K562 (cell line): Measurements from ENCODE around the gene C16orf95. TPM values are rescaled to one million over a fixed set of nuclear protein-coding genes. Genes with fewer than 3 reads are reported as not detected.

ENCODE experiments used
- E2F4 ChIP-seq: sonication (generic); formaldehyde crosslinking; IDR thresholded peaks from 2 replicates; pipeline ENCODE4 v1.8.0; 2022; ENCODE audit warnings: mild to moderate bottlenecking, low read depth, missing genetic modification reagents
- ERF ChIP-seq: fragments of 450-650 bp; formaldehyde crosslinking; IDR thresholded peaks from 2 replicates; pipeline ENCODE4 v1.4.0; 2020; ENCODE audit warnings: mild to moderate bottlenecking, mixed read lengths
- HNRNPLL ChIP-seq: fragments of 200-400 bp; formaldehyde crosslinking; IDR thresholded peaks from 2 replicates; pipeline ENCODE4 v1.6.1; 2017; ENCODE audit warnings: low read length, low read depth, mild to moderate bottlenecking; ENCODE audit not compliant: poor library complexity, severe bottlenecking
- KLF13 ChIP-seq: fragments of 450-650 bp; IDR thresholded peaks from 2 replicates; pipeline ENCODE4 v1.6.1; 2016; ENCODE audit warnings: missing genetic modification characterization, low read depth, mild to moderate bottlenecking, missing compliant biosample characterization, moderate library complexity, borderline replicate concordance
- NBN ChIP-seq: fragments of 450-650 bp; IDR thresholded peaks from 2 replicates; pipeline ENCODE4 v1.6.1; 2016; ENCODE audit warnings: low read depth, mild to moderate bottlenecking
- NR2F6 ChIP-seq: fragments of 450-650 bp; formaldehyde crosslinking; IDR thresholded peaks from 2 replicates; pipeline ENCODE4 v1.4.0; 2020; ENCODE audit warnings: mild to moderate bottlenecking
- RAD21 ChIP-seq, 2 experiments: fragments of 250-450 bp in 1 of 2; fragments of 450-650 bp in 1 of 2; sonication (Bioruptor Pico) in 1 of 2; formaldehyde crosslinking in 1 of 2; IDR thresholded peaks in 1 of 2; conservative IDR thresholded peaks in 1 of 2; 2 replicates each; pipeline versions ENCODE4 v1.4.0 to v1.8.0; 2020 to 2022; ENCODE audit warnings: mild to moderate bottlenecking in 2 of 2, moderate library complexity in 1 of 2
- SAFB ChIP-seq: fragments of 200-400 bp; formaldehyde crosslinking; IDR thresholded peaks from 2 replicates; pipeline ENCODE4 v1.6.1; 2017; ENCODE audit warnings: low read depth, low read length, borderline replicate concordance
- TGIF2 ChIP-seq: sonication (generic); formaldehyde crosslinking; IDR thresholded peaks from 2 replicates; pipeline ENCODE4 v1.8.1; 2022; ENCODE audit warnings: mild to moderate bottlenecking, missing genetic modification reagents, moderate library complexity
- YY1 ChIP-seq, 3 experiments: IDR thresholded peaks; 2 replicates each; pipeline ENCODE4 v1.6.1; 2011; ENCODE audit warnings: low read length in 2 of 3, mild to moderate bottlenecking in 2 of 3, moderate library complexity in 2 of 3, borderline replicate concordance in 1 of 3, control low read depth in 1 of 3, low read depth in 1 of 3; ENCODE audit not compliant: insufficient read depth in 3 of 3, insufficient replicate concordance in 2 of 3, control insufficient read depth in 1 of 3, insufficient read length in 1 of 3; ENCODE audit errors: extremely low read depth in 1 of 3
- ZFP30 ChIP-seq: fragments of 250-450 bp; sonication (Bioruptor Pico); IDR thresholded peaks from 2 replicates; pipeline ENCODE4 v1.8.0; 2022; ENCODE audit warnings: moderate library complexity, mild to moderate bottlenecking, inconsistent platforms, borderline replicate concordance
- ZNF184 ChIP-seq: sonication (generic); formaldehyde crosslinking; IDR thresholded peaks from 2 replicates; pipeline ENCODE4 v1.5.0; 2020; ENCODE audit warnings: missing genetic modification reagents
- ZNF239 ChIP-seq: fragments of 250-450 bp; sonication (Bioruptor Pico); IDR thresholded peaks from 2 replicates; pipeline ENCODE4 v1.4.0; 2020; ENCODE audit warnings: mild to moderate bottlenecking
- ZNF280B ChIP-seq: fragments of 250-450 bp; sonication (Bioruptor Pico); IDR thresholded peaks from 2 replicates; pipeline ENCODE4 v1.5.1; 2021; ENCODE audit warnings: mild to moderate bottlenecking
- ZNF316 ChIP-seq: fragments of 450-650 bp; IDR thresholded peaks from 2 replicates; pipeline ENCODE4 v1.6.1; 2016
- ZNF707 ChIP-seq: fragments of 250-450 bp; sonication (Bioruptor Pico); conservative IDR thresholded peaks from 2 replicates; pipeline ENCODE4 v1.8.0; 2022; ENCODE audit warnings: inconsistent platforms, mild to moderate bottlenecking, moderate library complexity
- polyA plus RNA-seq, 8 experiments: library from polyadenylated mRNA; depleted of rRNA in 4 of 8; stranded (reverse) in 5 of 8; unstranded in 3 of 8; fragments of >200 nt; fragmentation: Nextera tagmentation in 2 of 8; fragmentation: Illumina TruSeq in 1 of 8; extraction: Ambion mirVana in 2 of 8; extraction: Trizol in 1 of 8; gene quantifications; 2 replicates each; pipeline versions ENCODE4 v1.2.1 to v1.2.3, GENCODE V29; 2011 to 2014; ENCODE audit warnings: inconsistent platforms in 1 of 8, missing spikeins in 1 of 8
- total RNA-seq, 7 experiments: library from RNA; depleted of rRNA in 6 of 7; stranded (reverse); fragments of >200 nt in 6 of 7; fragmentation: Illumina TruSeq in 2 of 7; extraction: Trizol in 2 of 7; gene quantifications; 2 replicates each; pipeline versions ENCODE4 v1.2.1 to v1.2.3, GENCODE V29; 2011 to 2021; ENCODE audit warnings: low replicate concordance in 1 of 7
- TF ChIP-seq, protein P1 (sequence below): fragments of 450-650 bp; formaldehyde crosslinking; IDR thresholded peaks from 2 replicates; pipeline ENCODE4 v1.4.0; 2020; ENCODE audit warnings: mild to moderate bottlenecking
- TF ChIP-seq, protein P2 (sequence below): fragments of 250-450 bp; sonication (Bioruptor Pico); IDR thresholded peaks from 2 replicates; pipeline ENCODE4 v1.5.0; 2021
- TF ChIP-seq, protein P3 (sequence below): fragments of 450-650 bp; IDR thresholded peaks from 2 replicates; pipeline ENCODE4 v1.6.1; 2016
- TF ChIP-seq, protein P4 (sequence below): fragments of 450-650 bp; IDR thresholded peaks from 2 replicates; pipeline ENCODE4 v1.6.1; 2016; ENCODE audit warnings: low read depth, mild to moderate bottlenecking, moderate library complexity

The C16orf95 gene
- total and polyA plus RNA-seq, 9 of the 15 experiments (the other 6 are each of a cell fraction or from before 2014, with no cell fraction given) = 6.5 to 20.5 (median 9.4) TPM

- TF ChIP-seq, protein P1, sequence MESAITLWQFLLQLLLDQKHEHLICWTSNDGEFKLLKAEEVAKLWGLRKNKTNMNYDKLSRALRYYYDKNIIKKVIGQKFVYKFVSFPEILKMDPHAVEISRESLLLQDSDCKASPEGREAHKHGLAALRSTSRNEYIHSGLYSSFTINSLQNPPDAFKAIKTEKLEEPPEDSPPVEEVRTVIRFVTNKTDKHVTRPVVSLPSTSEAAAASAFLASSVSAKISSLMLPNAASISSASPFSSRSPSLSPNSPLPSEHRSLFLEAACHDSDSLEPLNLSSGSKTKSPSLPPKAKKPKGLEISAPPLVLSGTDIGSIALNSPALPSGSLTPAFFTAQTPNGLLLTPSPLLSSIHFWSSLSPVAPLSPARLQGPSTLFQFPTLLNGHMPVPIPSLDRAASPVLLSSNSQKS = no peak
- TF ChIP-seq, protein P2, sequence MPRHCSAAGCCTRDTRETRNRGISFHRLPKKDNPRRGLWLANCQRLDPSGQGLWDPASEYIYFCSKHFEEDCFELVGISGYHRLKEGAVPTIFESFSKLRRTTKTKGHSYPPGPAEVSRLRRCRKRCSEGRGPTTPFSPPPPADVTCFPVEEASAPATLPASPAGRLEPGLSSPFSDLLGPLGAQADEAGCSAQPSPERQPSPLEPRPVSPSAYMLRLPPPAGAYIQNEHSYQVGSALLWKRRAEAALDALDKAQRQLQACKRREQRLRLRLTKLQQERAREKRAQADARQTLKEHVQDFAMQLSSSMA = peak; percentile 69; the same call in 1 of the 2 replicates
- TF ChIP-seq ERF (CRISPR knock-in tag) = peak; percentile 77; the same call in 1 of the 2 replicates
- no peak for TF ChIP-seq TGIF2 (CRISPR knock-in tag)
- TF ChIP-seq ZNF184 = no peak
- TF ChIP-seq YY1 (IDR thresholded peaks at IDR 0.05; ENCODE audit: borderline replicate concordance in 1 of 3, control insufficient read depth in 1 of 3, extremely low read depth in 1 of 3, insufficient read depth in 3 of 3, insufficient read length in 1 of 3, insufficient replicate concordance in 2 of 3, low read depth in 1 of 3, low read length in 2 of 3) = peak in 2 of 3 experiments; percentile 59 to 88
- TF ChIP-seq ZFP30 (CRISPR knock-in tag) = no peak
- peak; percentile 46 to 69 for TF ChIP-seq RAD21 (CRISPR knock-in tag; conservative IDR thresholded peaks at IDR 0.05 in 1 of 2, IDR thresholded peaks at IDR 0.05 in 1 of 2)
- TF ChIP-seq ZNF316 = no peak
- TF ChIP-seq, protein P3, sequence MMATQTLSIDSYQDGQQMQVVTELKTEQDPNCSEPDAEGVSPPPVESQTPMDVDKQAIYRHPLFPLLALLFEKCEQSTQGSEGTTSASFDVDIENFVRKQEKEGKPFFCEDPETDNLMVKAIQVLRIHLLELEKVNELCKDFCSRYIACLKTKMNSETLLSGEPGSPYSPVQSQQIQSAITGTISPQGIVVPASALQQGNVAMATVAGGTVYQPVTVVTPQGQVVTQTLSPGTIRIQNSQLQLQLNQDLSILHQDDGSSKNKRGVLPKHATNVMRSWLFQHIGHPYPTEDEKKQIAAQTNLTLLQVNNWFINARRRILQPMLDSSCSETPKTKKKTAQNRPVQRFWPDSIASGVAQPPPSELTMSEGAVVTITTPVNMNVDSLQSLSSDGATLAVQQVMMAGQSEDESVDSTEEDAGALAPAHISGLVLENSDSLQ = peak; percentile 56
- TF ChIP-seq, protein P4, sequence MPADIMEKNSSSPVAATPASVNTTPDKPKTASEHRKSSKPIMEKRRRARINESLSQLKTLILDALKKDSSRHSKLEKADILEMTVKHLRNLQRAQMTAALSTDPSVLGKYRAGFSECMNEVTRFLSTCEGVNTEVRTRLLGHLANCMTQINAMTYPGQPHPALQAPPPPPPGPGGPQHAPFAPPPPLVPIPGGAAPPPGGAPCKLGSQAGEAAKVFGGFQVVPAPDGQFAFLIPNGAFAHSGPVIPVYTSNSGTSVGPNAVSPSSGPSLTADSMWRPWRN = no peak
- no peak for TF ChIP-seq ZNF707 (CRISPR knock-in tag)
- TF ChIP-seq NBN = 0 out of 2 replicates have a peak, but pooled peaks have one; percentile 67
- TF ChIP-seq E2F4 (CRISPR knock-in tag) = 0 out of 2 replicates have a peak, but pooled peaks have one; percentile 56
- no peak for TF ChIP-seq SAFB
- no peak for TF ChIP-seq ZNF239 (CRISPR knock-in tag)
- no peak for TF ChIP-seq NR2F6 (CRISPR knock-in tag)
- no peak for TF ChIP-seq ZNF280B (CRISPR knock-in tag)
- TF ChIP-seq KLF13 = no peak
- TF ChIP-seq HNRNPLL = no peak
These were observed at the start of gene C16orf95 (continued) for GRCh38 chr16:87316923-87317749.
